ENCODE data around the gene NKAIN2.

GRCh38 chr6:124777863-124778262 lies 974.2 kb downstream of the NKAIN2 start:
- TF ChIP-seq CTCF (IDR thresholded peaks at IDR 0.05 in 4 of 5, conservative IDR thresholded peaks at IDR 0.05 in 1 of 5) (no peak), POLR2A (IDR thresholded peaks at IDR 0.05) (no peak)
